HUDEP-2 (cell line): Measurements from ENCODE around the gene ADRA1B.
"Not testable (repeated sequence)": the region's sequence is repeated elsewhere in the genome, so short reads cannot be mapped to it uniquely, and the experiment has no call there.

Source experiments
- DNase-seq, 76 experiments: peaks; one replicate each; lab custom pipeline; 2025; ENCODE audit not compliant: unreplicated experiment in 76 of 76; lab: John Stamatoyannopoulos, UW

ADRA1B gene

GRCh38 chr5:159965031-159965837 lies 49.0 kb downstream of the ADRA1B start:
- DNase-seq: peak in 35 of 76 experiments; percentile 2 to 33 (median 10)

GRCh38 chr5:159965838-159966128 lies 49.5 kb downstream of the ADRA1B start:
- DNase-seq: not testable (repeated sequence)

GRCh38 chr5:159969966-159970365 lies 53.7 kb downstream of the ADRA1B start:
- DNase-seq: no peak

- DNase-seq: no peak
These were observed 54.8 kb downstream of the ADRA1B start for GRCh38 chr5:159971038-159971437.

- DNase-seq: no peak
These were observed 55.2 kb downstream of the ADRA1B start for GRCh38 chr5:159971514-159971913.

GRCh38 chr5:159971931-159972461 lies 55.7 kb downstream of the ADRA1B start:
- no peak for DNase-seq

GRCh38 chr5:159972538-159973362 lies 56.5 kb downstream of the ADRA1B start:
- no peak for DNase-seq

- peak in 1 of 76 experiments; percentile 1 for DNase-seq
These were observed 59.3 kb downstream of the ADRA1B start for GRCh38 chr5:159975462-159976019.

- DNase-seq: no peak
These were observed 60.6 kb downstream of the ADRA1B start for GRCh38 chr5:159976921-159977320.

GRCh38 chr5:159978358-159978757 lies 62.1 kb downstream of the ADRA1B start:
- no peak for DNase-seq

- no peak for DNase-seq
These were observed 66.3 kb downstream of the ADRA1B start for GRCh38 chr5:159982421-159983173.

- DNase-seq: peak in 53 of 76 experiments; percentile 2 to 69 (median 35)
These were observed 70.9 kb downstream of the ADRA1B start for GRCh38 chr5:159987031-159987674.

- DNase-seq: no peak
These were observed 74.2 kb downstream of the ADRA1B start for GRCh38 chr5:159990506-159990905.

GRCh38 chr5:159992566-159992965 lies 76.3 kb downstream of the ADRA1B start:
- no peak for DNase-seq

GRCh38 chr5:159993194-159993593 lies 76.9 kb downstream of the ADRA1B start:
- DNase-seq: no peak

- DNase-seq: no peak
These were observed 79.6 kb downstream of the ADRA1B start for GRCh38 chr5:159995907-159996306.

GRCh38 chr5:160001457-160001856 lies 85.2 kb downstream of the ADRA1B start:
- DNase-seq: no peak

- no peak for DNase-seq
These were observed 91.2 kb downstream of the ADRA1B start for GRCh38 chr5:160007514-160007913.

GRCh38 chr5:160008529-160008876 lies 92.2 kb downstream of the ADRA1B start:
- DNase-seq: not testable (repeated sequence)
